Measurements from ENCODE around the gene ANKS1A. TPM values are rescaled to one million over a fixed set of nuclear protein-coding genes. Genes with fewer than 3 reads are reported as not detected.
A peak's percentile ranks its signal among the peaks of the same experiment; 100 is the strongest.

Gene ANKS1A
- total and polyA plus RNA-seq, 3 experiments from 2014 or later: 3.0 to 9.6 (median 8.7) TPM

GRCh38 chr6:35055891-35056290, 166.8 kb downstream of the ANKS1A start:
- ChIA-PET POLR2A (no interaction called here), CTCF (no interaction called here)
- Mint-ChIP-seq H3K36me3 (peaks cover 3 to 52% (median 5%) of the 10 kb centered on the region in 3 donors), H3K27me3 (peaks cover 0 to 1% of the 10 kb centered on the region in 2 donors), H3K27ac (no peak overlapping the region), H3K9me3 (no peaks in the 10 kb centered on the region), H3K4me3 (no peak overlapping the region), H3K4me1 (peaks cover 0 to 2% (median 0%) of the 10 kb centered on the region in 3 donors)
- DNase-seq: no peak
- Histone ChIP-seq H3K27me3 (ENCODE audit: insufficient read depth, low read length, poor library complexity, severe bottlenecking) (no peaks in the 10 kb centered on the region), H3K27ac (ENCODE audit: low read depth, low read length) (no peak overlapping the region), H3K4me3 (ENCODE audit: low read length) (no peak overlapping the region), H3K9me3 (ENCODE audit: low read length) (no peaks in the 10 kb centered on the region), H3K4me1 (ENCODE audit: insufficient read depth, low read length) (no peaks in the 10 kb centered on the region), H3K36me3 (ENCODE audit: insufficient read depth, low read length) (no peaks in the 10 kb centered on the region)

- Histone ChIP-seq H3K4me3 (ENCODE audit: low read length) (no peak overlapping the region), H3K27me3 (ENCODE audit: insufficient read depth, low read length, poor library complexity, severe bottlenecking) (no peaks in the 10 kb centered on the region), H3K4me1 (ENCODE audit: insufficient read depth, low read length) (no peaks in the 10 kb centered on the region), H3K27ac (ENCODE audit: low read depth, low read length) (no peak overlapping the region), H3K9me3 (ENCODE audit: low read length) (no peaks in the 10 kb centered on the region), H3K36me3 (ENCODE audit: insufficient read depth, low read length) (peaks cover 5% of the 10 kb centered on the region)
- H3K27ac Mint-ChIP-seq: no peak overlapping the region
- H3K4me1 Mint-ChIP-seq: peaks cover 0 to 2% (median 0%) of the 10 kb centered on the region in 3 donors
- ChIA-PET CTCF (no interaction called here), POLR2A (no interaction called here)
- DNase-seq: no peak
- H3K9me3 Mint-ChIP-seq: no peaks in the 10 kb centered on the region
- no peak overlapping the region for H3K4me3 Mint-ChIP-seq
- H3K27me3 Mint-ChIP-seq: peaks cover 0 to 1% of the 10 kb centered on the region in 2 donors
- H3K36me3 Mint-ChIP-seq: peaks cover 3 to 61% (median 5%) of the 10 kb centered on the region in 3 donors
Observed at GRCh38 chr6:35056952-35057351, 167.9 kb downstream of the ANKS1A start.

- Mint-ChIP-seq H3K4me1 (peaks cover 0 to 2% (median 0%) of the 10 kb centered on the region in 3 donors), H3K4me3 (no peak overlapping the region), H3K27me3 (peaks cover 0 to 1% of the 10 kb centered on the region in 2 donors), H3K36me3 (peaks cover 3 to 67% (median 7%) of the 10 kb centered on the region in 3 donors), H3K27ac (peak overlapping the region in 1 of 8 donors; percentile 79), H3K9me3 (no peaks in the 10 kb centered on the region)
- no peak for DNase-seq
- CTCF ChIA-PET: no interaction called here
- H3K27ac ChIP-seq (ENCODE audit: low read depth, low read length): no peak overlapping the region
- POLR2A ChIA-PET: no interaction called here
- H3K9me3 ChIP-seq (ENCODE audit: low read length): no peaks in the 10 kb centered on the region
- H3K4me1 ChIP-seq (ENCODE audit: insufficient read depth, low read length): no peaks in the 10 kb centered on the region
- H3K27me3 ChIP-seq (ENCODE audit: insufficient read depth, low read length, poor library complexity, severe bottlenecking): no peaks in the 10 kb centered on the region
- peaks cover 6% of the 10 kb centered on the region for H3K36me3 ChIP-seq (ENCODE audit: insufficient read depth, low read length)
- no peak overlapping the region for H3K4me3 ChIP-seq (ENCODE audit: low read length)
Observed at GRCh38 chr6:35057449-35058357, 168.6 kb downstream of the ANKS1A start.

GRCh38 chr6:35058358-35058675, 169.3 kb downstream of the ANKS1A start:
- peaks cover 0 to 1% of the 10 kb centered on the region in 2 donors for H3K27me3 Mint-ChIP-seq
- CTCF ChIA-PET: no interaction called here
- H3K9me3 Mint-ChIP-seq: no peaks in the 10 kb centered on the region
- POLR2A ChIA-PET: no interaction called here
- Histone ChIP-seq H3K4me1 (ENCODE audit: insufficient read depth, low read length) (no peaks in the 10 kb centered on the region), H3K4me3 (ENCODE audit: low read length) (no peak overlapping the region), H3K36me3 (ENCODE audit: insufficient read depth, low read length) (peaks cover 6% of the 10 kb centered on the region), H3K27me3 (ENCODE audit: insufficient read depth, low read length, poor library complexity, severe bottlenecking) (no peaks in the 10 kb centered on the region), H3K9me3 (ENCODE audit: low read length) (no peaks in the 10 kb centered on the region), H3K27ac (ENCODE audit: low read depth, low read length) (no peak overlapping the region)
- no peak overlapping the region for H3K4me3 Mint-ChIP-seq
- DNase-seq: no peak
- H3K36me3 Mint-ChIP-seq: peaks cover 3 to 72% (median 7%) of the 10 kb centered on the region in 3 donors
- H3K27ac Mint-ChIP-seq: peak overlapping the region in 1 of 8 donors; percentile 79
- peaks cover 0 to 2% (median 0%) of the 10 kb centered on the region in 3 donors for H3K4me1 Mint-ChIP-seq

- H3K4me3 ChIP-seq (ENCODE audit: low read length): no peak overlapping the region
- peaks cover 0 to 4% (median 0%) of the 10 kb centered on the region in 3 donors for H3K4me1 Mint-ChIP-seq
- no peaks in the 10 kb centered on the region for H3K9me3 ChIP-seq (ENCODE audit: low read length)
- peaks cover 3 to 72% (median 7%) of the 10 kb centered on the region in 3 donors for H3K36me3 Mint-ChIP-seq
- no peaks in the 10 kb centered on the region for H3K9me3 Mint-ChIP-seq
- no peaks in the 10 kb centered on the region for H3K4me1 ChIP-seq (ENCODE audit: insufficient read depth, low read length)
- ChIA-PET CTCF (no interaction called here), POLR2A (no interaction called here)
- no peak overlapping the region for H3K27ac Mint-ChIP-seq
- peaks cover 6% of the 10 kb centered on the region for H3K36me3 ChIP-seq (ENCODE audit: insufficient read depth, low read length)
- DNase-seq: peak in 1 of 5 donors; percentile 17
- no peak overlapping the region for H3K27ac ChIP-seq (ENCODE audit: low read depth, low read length)
- peak overlapping the region in 1 of 7 donors; percentile 27 for H3K4me3 Mint-ChIP-seq
- no peaks in the 10 kb centered on the region for H3K27me3 ChIP-seq (ENCODE audit: insufficient read depth, low read length, poor library complexity, severe bottlenecking)
- H3K27me3 Mint-ChIP-seq: no peaks in the 10 kb centered on the region
Observed at GRCh38 chr6:35058865-35059522, 169.9 kb downstream of the ANKS1A start.

GRCh38 chr6:35059596-35060345, 170.7 kb downstream of the ANKS1A start:
- DNase-seq: no peak
- no peak overlapping the region for H3K27ac ChIP-seq (ENCODE audit: low read depth, low read length)
- no peaks in the 10 kb centered on the region for H3K27me3 ChIP-seq (ENCODE audit: insufficient read depth, low read length, poor library complexity, severe bottlenecking)
- H3K9me3 ChIP-seq (ENCODE audit: low read length): no peaks in the 10 kb centered on the region
- Mint-ChIP-seq H3K9me3 (no peaks in the 10 kb centered on the region), H3K27ac (peak overlapping the region in 1 of 8 donors; percentile 65), H3K4me1 (peaks cover 0 to 4% (median 0%) of the 10 kb centered on the region in 3 donors), H3K4me3 (no peak overlapping the region), H3K27me3 (no peaks in the 10 kb centered on the region), H3K36me3 (peaks cover 3 to 70% (median 7%) of the 10 kb centered on the region in 3 donors)
- ChIA-PET CTCF (no interaction called here), POLR2A (no interaction called here)
- peaks cover 6% of the 10 kb centered on the region for H3K36me3 ChIP-seq (ENCODE audit: insufficient read depth, low read length)
- H3K4me3 ChIP-seq (ENCODE audit: low read length): no peak overlapping the region
- no peaks in the 10 kb centered on the region for H3K4me1 ChIP-seq (ENCODE audit: insufficient read depth, low read length)

- H3K36me3 ChIP-seq (ENCODE audit: insufficient read depth, low read length): peaks cover 6% of the 10 kb centered on the region
- Mint-ChIP-seq H3K4me3 (no peak overlapping the region), H3K4me1 (peaks cover 0 to 4% (median 0%) of the 10 kb centered on the region in 3 donors), H3K9me3 (no peaks in the 10 kb centered on the region), H3K27ac (no peak overlapping the region), H3K36me3 (peaks cover 3 to 72% (median 7%) of the 10 kb centered on the region in 3 donors), H3K27me3 (no peaks in the 10 kb centered on the region)
- H3K4me1 ChIP-seq (ENCODE audit: insufficient read depth, low read length): no peaks in the 10 kb centered on the region
- H3K9me3 ChIP-seq (ENCODE audit: low read length): no peaks in the 10 kb centered on the region
- ChIA-PET POLR2A (no interaction called here), CTCF (no interaction called here)
- no peaks in the 10 kb centered on the region for H3K27me3 ChIP-seq (ENCODE audit: insufficient read depth, low read length, poor library complexity, severe bottlenecking)
- no peak overlapping the region for H3K4me3 ChIP-seq (ENCODE audit: low read length)
- no peak overlapping the region for H3K27ac ChIP-seq (ENCODE audit: low read depth, low read length)
- no peak for DNase-seq
Observed at GRCh38 chr6:35061102-35061615, 172.1 kb downstream of the ANKS1A start.

Data from CD8-positive, alpha-beta memory T cell (primary cell).